ENCODE measurements around the gene RAPGEF3. TPM values are rescaled to one million over a fixed set of nuclear protein-coding genes. Genes with fewer than 3 reads are reported as not detected.

Gene RAPGEF3
- total RNA-seq, 4 donors from 2014 or later, result 18.3 to 48.2 (median 32.5) TPM

DNA sequence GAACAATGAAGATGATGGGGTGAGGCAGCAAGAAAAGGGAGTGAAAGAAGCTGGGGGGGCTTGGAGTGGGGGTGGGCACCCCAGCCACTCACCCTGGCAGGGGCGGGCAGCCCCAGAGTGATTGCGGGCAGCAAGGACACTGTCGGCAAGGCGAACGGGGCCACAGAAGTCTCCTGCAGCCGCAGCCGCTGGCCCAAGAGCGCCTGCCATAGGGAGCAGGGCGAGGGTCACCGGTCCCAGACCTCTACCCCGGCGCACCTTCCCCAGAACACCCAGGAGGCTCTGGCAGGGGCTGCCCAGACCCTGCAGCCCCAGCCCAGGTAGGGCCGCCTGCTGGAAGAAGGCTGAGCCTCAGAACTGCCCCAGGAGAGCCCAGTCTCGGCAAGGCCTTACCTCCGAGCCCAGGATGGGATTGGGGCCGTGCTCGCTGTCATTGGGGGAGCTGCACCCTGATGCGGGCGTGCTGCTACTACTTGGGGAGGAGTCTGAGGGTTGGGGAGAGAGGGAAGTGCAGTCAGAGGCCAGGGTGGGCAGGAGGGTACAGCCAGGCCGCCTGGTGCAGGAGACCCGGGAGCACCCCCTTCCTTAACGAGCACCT is 37.2 kb upstream of the RAPGEF3 start:
- Histone ChIP-seq H3K36me3 (peaks cover 78 to 88% (median 83%) of the 10 kb centered on the region in 4 donors), H3K9me3 (no peaks in the 10 kb centered on the region), H3K27me3 (no peaks in the 10 kb centered on the region), H3K27ac (replicated peaks in 1 of 4) (peak overlapping the region in 1 of 4 donors; percentile 30), H3K4me1 (peaks cover 27 to 44% (median 34%) of the 10 kb centered on the region in 4 donors), H3K4me3 (no peak overlapping the region)
- intact Hi-C loops (cut with DNase I), result no loop called here
- no peak for DNase-seq (ENCODE audit: extremely low spot score)
- TF ChIP-seq POLR2AphosphoS5 (IDR thresholded peaks at IDR 0.05), result no peak
- TF ChIP-seq, protein P1, sequence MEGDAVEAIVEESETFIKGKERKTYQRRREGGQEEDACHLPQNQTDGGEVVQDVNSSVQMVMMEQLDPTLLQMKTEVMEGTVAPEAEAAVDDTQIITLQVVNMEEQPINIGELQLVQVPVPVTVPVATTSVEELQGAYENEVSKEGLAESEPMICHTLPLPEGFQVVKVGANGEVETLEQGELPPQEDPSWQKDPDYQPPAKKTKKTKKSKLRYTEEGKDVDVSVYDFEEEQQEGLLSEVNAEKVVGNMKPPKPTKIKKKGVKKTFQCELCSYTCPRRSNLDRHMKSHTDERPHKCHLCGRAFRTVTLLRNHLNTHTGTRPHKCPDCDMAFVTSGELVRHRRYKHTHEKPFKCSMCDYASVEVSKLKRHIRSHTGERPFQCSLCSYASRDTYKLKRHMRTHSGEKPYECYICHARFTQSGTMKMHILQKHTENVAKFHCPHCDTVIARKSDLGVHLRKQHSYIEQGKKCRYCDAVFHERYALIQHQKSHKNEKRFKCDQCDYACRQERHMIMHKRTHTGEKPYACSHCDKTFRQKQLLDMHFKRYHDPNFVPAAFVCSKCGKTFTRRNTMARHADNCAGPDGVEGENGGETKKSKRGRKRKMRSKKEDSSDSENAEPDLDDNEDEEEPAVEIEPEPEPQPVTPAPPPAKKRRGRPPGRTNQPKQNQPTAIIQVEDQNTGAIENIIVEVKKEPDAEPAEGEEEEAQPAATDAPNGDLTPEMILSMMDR (IDR thresholded peaks at IDR 0.05), result no peak
- TF ChIP-seq EP300 (IDR thresholded peaks at IDR 0.05), result no peak
- no peak for TF ChIP-seq POLR2A (IDR thresholded peaks at IDR 0.05; ENCODE audit: low read depth)
- 91% methylated on average over 20 of the region's 22 CpGs for WGBS

DNA sequence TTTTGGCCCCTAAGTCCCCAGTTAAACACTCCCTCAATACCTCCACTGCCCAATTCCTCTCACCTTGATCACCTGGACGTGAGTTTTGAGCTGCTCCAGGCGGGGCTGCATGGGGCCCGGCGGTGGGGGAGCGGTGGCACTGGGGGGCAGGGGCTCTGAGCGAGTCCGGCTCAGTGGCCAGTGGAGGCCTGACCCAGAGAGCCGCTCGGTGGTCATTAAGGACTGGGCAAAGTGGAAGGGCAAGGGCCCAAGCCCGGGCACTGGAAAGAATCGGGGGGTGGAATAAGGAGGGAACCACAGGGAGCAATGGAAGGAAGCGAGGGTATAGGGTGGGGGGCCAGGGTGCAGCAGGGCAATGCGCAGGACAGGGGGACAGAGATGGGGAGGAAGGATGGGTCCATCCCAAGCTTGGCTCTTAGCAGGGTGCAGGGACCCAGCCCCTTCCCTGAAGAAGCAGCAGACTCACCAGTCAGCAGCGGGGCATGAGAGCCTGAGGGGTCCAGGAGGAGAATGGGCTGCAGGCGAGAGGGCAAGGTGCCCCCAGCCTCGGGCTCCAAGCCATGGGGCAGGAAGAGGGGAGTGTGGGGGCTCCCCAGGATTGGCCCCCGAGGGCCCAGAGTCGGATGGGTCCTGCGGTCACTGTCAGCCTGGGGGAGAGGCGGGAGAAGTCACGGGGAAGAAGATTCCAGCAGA is 36.6 kb upstream of the RAPGEF3 start:
- peaks cover 84 to 94% (median 90%) of the 10 kb centered on the region in 4 donors for H3K36me3 ChIP-seq
- peak overlapping the region in 1 of 4 donors; percentile 22 for H3K27ac ChIP-seq (replicated peaks in 1 of 4)

DNA sequence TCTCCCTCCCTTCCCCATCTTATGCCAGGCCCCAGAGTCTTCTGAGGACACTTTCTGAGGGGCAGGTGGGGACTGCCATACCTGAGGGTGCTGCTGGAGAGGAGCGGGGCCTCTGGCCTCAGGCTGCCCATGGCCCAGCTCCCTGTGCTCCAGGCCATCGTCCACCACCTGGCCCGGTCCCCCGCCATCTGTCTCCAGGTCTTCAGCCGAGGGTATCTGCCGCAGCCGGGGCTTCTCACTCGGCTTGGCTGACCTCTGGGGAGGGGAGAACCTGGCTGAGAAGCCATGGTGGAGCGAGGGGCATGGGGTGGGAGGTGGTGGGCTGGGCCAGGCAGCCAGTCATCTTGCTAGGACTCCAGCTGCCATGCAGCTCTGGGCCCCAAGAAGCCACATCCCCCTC is 36.0 kb upstream of the RAPGEF3 start:
- WGBS, result 100% methylated on average over 1 of the region's 9 CpGs
- no peak for DNase-seq (ENCODE audit: extremely low spot score)
- intact Hi-C loops (cut with DNase I), result no loop called here
- Histone ChIP-seq H3K36me3 (peaks cover 90 to 100% (median 95%) of the 10 kb centered on the region in 4 donors), H3K9me3 (no peaks in the 10 kb centered on the region), H3K27ac (replicated peaks in 1 of 4) (peak overlapping the region in 2 of 4 donors; percentile 22 to 34), H3K4me3 (no peak overlapping the region), H3K27me3 (no peaks in the 10 kb centered on the region), H3K4me1 (peaks cover 15 to 31% (median 21%) of the 10 kb centered on the region in 4 donors)
- TF ChIP-seq POLR2A (IDR thresholded peaks at IDR 0.05; ENCODE audit: low read depth) (no peak), POLR2AphosphoS5 (IDR thresholded peaks at IDR 0.05) (no peak), EP300 (IDR thresholded peaks at IDR 0.05) (no peak)
- TF ChIP-seq, protein P1 (IDR thresholded peaks at IDR 0.05), result no peak

More for the DNA sequence above, 36.6 kb upstream of the RAPGEF3 start:
- TF ChIP-seq POLR2A (IDR thresholded peaks at IDR 0.05; ENCODE audit: low read depth), result no peak
- TF ChIP-seq POLR2AphosphoS5 (IDR thresholded peaks at IDR 0.05), result no peak
- TF ChIP-seq, protein P1 (IDR thresholded peaks at IDR 0.05), result no peak
- no peak for TF ChIP-seq EP300 (IDR thresholded peaks at IDR 0.05)
- DNase-seq (ENCODE audit: extremely low spot score), result no peak
- intact Hi-C loops (cut with DNase I), result no loop called here
- Histone ChIP-seq H3K9me3 (no peaks in the 10 kb centered on the region), H3K27me3 (no peaks in the 10 kb centered on the region), H3K4me3 (no peak overlapping the region), H3K4me1 (peaks cover 21 to 37% (median 27%) of the 10 kb centered on the region in 4 donors)
- 88% methylated on average over 21 of the region's 21 CpGs for WGBS

DNA sequence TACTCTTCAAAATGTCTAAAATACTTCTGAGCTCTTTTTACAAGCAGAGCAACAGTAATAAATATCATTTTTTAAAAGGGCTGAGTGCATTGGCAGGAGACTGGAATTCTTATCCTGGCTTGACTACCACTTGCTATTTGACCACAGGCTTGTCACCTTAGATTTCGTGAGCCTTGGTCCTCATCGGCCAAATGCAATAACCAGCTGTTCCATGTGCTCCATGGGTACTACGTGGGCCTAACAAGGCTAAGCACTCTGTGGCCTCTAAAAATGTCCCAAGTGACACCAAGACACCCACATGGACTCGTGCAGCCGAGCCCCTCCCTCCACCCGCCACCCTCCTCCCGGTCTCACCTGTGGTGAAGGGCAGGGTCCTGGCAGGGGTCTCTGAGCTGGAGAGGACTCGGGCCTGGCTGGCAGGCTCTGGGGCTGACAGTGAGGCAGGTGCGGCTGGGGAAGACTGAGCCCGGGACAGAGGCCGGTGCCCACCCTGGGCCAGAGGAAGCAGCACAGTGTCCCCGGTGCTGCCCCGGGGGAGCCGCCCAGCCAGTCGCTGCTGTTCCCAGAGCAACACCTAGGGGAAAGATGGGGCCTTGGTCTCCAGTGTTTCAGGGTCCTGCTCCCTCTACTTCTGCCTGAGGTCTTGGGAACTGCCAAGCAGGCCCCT is 34.5 kb upstream of the RAPGEF3 start:
- 80% methylated on average over 10 of the region's 15 CpGs for WGBS
- Histone ChIP-seq H3K4me1 (peaks cover under 1 to 21% (median 11%) of the 10 kb centered on the region in 4 donors), H3K36me3 (peaks cover 98 to 100% (median 100%) of the 10 kb centered on the region in 4 donors), H3K27me3 (no peaks in the 10 kb centered on the region), H3K4me3 (no peak overlapping the region), H3K27ac (replicated peaks in 1 of 4) (peak overlapping the region in 1 of 4 donors; percentile 34), H3K9me3 (no peaks in the 10 kb centered on the region)
- intact Hi-C loops (cut with DNase I), result no loop called here
- TF ChIP-seq, protein P1 (IDR thresholded peaks at IDR 0.05), result no peak
- TF ChIP-seq POLR2AphosphoS5 (IDR thresholded peaks at IDR 0.05) (no peak), EP300 (IDR thresholded peaks at IDR 0.05) (no peak), POLR2A (IDR thresholded peaks at IDR 0.05; ENCODE audit: low read depth) (no peak)
- no peak for DNase-seq (ENCODE audit: extremely low spot score)

All from esophagus muscularis mucosa (tissue), 4 donors.